Esophagus squamous epithelium (tissue), 4 donors: ENCODE measurements around the gene LDLRAD2.

ENCODE experiments used
- POLR2A ChIP-seq, 4 donors: fragments of 450-650 bp; IDR thresholded peaks; one replicate each; pipeline ENCODE4 v1.6.1; 2017; ENCODE audit warnings: antibody characterized with exemption in 4 of 4, mild to moderate bottlenecking in 4 of 4, moderate library complexity in 3 of 4
- TF ChIP-seq, protein P1 (sequence below), 6 experiments: fragments of 450-650 bp in 4 of 6; fragments of 200-600 bp in 2 of 6; sonication (generic) in 2 of 6; IDR thresholded peaks; one replicate each; pipeline ENCODE4 v1.5.1; 2016 to 2019; ENCODE audit warnings: antibody characterized with exemption in 6 of 6, mild to moderate bottlenecking in 4 of 6, moderate library complexity in 4 of 6

DNA sequence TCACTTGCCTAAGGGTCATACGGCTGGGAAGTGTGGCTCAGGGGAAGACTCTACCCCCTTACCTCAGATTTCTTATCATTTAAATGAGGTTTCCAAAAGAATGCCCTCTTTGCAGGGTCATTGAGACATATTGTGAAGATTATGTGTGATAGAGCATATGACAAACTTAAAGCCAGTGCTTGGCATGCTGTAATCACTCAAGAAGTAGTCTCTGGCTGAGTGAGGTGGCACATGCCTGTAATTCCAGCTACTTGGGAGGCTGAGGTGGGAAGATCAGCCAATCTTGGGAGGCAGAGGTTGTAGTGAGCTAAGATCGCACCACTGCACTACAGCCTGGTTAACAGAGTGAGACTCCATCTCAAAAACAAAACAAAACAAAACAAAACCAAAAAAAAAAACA lies 7.5 kb upstream of the LDLRAD2 start:
- TF ChIP-seq, protein P1, sequence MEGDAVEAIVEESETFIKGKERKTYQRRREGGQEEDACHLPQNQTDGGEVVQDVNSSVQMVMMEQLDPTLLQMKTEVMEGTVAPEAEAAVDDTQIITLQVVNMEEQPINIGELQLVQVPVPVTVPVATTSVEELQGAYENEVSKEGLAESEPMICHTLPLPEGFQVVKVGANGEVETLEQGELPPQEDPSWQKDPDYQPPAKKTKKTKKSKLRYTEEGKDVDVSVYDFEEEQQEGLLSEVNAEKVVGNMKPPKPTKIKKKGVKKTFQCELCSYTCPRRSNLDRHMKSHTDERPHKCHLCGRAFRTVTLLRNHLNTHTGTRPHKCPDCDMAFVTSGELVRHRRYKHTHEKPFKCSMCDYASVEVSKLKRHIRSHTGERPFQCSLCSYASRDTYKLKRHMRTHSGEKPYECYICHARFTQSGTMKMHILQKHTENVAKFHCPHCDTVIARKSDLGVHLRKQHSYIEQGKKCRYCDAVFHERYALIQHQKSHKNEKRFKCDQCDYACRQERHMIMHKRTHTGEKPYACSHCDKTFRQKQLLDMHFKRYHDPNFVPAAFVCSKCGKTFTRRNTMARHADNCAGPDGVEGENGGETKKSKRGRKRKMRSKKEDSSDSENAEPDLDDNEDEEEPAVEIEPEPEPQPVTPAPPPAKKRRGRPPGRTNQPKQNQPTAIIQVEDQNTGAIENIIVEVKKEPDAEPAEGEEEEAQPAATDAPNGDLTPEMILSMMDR (IDR thresholded peaks at IDR 0.05) = no peak
- TF ChIP-seq POLR2A (IDR thresholded peaks at IDR 0.05) = no peak
